Esophagus muscularis mucosa (tissue), 4 donors: Measurements from ENCODE around the gene CENPS. TPM values are rescaled to one million over a fixed set of nuclear protein-coding genes. Genes with fewer than 3 reads are reported as not detected.
"Not testable (repeated sequence)": the region's sequence is repeated elsewhere in the genome, so short reads cannot be mapped to it uniquely, and the experiment has no call there.

Source experiments
- DNase-seq: peaks from one replicate; pipeline ENCODE4 v3.0.0-alpha.2; 2017; ENCODE audit errors: extremely low spot score
- H3K27ac ChIP-seq, 4 donors: fragments of 200-600 bp; sonication (generic); replicated peaks in 1 of 4; 1 replicate in 3 of 4; 2 replicates in 1 of 4; pipeline ENCODE4 v1.5.1; 2016 to 2019; ENCODE audit warnings: mild to moderate bottlenecking in 1 of 4
- H3K27me3 ChIP-seq, 4 donors: fragments of 200-600 bp; sonication (generic); one replicate each; pipeline versions ENCODE4 v1.5.1 to v1.6.0; 2016 to 2019
- H3K36me3 ChIP-seq, 4 donors: fragments of 200-600 bp; sonication (generic); one replicate each; pipeline ENCODE4 v1.5.1; 2016 to 2019
- H3K4me1 ChIP-seq, 4 donors: fragments of 200-600 bp; sonication (generic); one replicate each; pipeline ENCODE4 v1.5.1; 2016 to 2019
- H3K4me3 ChIP-seq, 4 donors: fragments of 200-600 bp; sonication (generic); 1 replicate in 2 of 4; 2 replicates in 2 of 4; pipeline ENCODE4 v1.5.1; 2016 to 2019; ENCODE audit warnings: mild to moderate bottlenecking in 4 of 4, moderate library complexity in 1 of 4
- H3K9me3 ChIP-seq, 4 donors: fragments of 200-600 bp; sonication (generic); 1 replicate in 3 of 4; 2 replicates in 1 of 4; pipeline ENCODE4 v1.5.1; 2016 to 2019
- CTCF ChIP-seq, 3 experiments: fragments of 200-600 bp in 2 of 3; fragments of 450-650 bp in 1 of 3; sonication (generic) in 2 of 3; IDR thresholded peaks; one replicate each; pipeline ENCODE4 v1.5.1; 2017 to 2019; ENCODE audit warnings: antibody characterized with exemption in 3 of 3, mild to moderate bottlenecking in 2 of 3, moderate library complexity in 1 of 3
- EP300 ChIP-seq: sonication (generic); formaldehyde crosslinking; IDR thresholded peaks from one replicate; pipeline ENCODE4 v1.6.1; 2017; ENCODE audit warnings: antibody characterized with exemption
- POLR2A ChIP-seq: fragments of 450-650 bp; IDR thresholded peaks from one replicate; pipeline ENCODE4 v1.6.1; 2017; ENCODE audit warnings: antibody characterized with exemption, moderate library complexity, mild to moderate bottlenecking, low read depth
- POLR2AphosphoS5 ChIP-seq, 2 donors: sonication (generic); formaldehyde crosslinking; IDR thresholded peaks; one replicate each; pipeline ENCODE4 v1.6.1; 2017; ENCODE audit warnings: antibody characterized with exemption in 2 of 2
- WGBS: methylation state at CpG from one replicate; pipeline ENCODE4 v1.1.5; 2018; 5-methylcytosine and 5-hydroxymethylcytosine counted together
- intact Hi-C: fragments of 100-400 bp; cut with DNase I; formaldehyde crosslinking; loops from one replicate; pipeline ENCODE4 v1.15.1; 2023
- total RNA-seq, 4 donors: library from RNA; depleted of rRNA; stranded (reverse); fragments of >200 nt; gene quantifications; one replicate each; pipeline versions ENCODE4 v1.1.0 to v1.2.1, GENCODE V29; 2016

The CENPS gene
- total RNA-seq, 4 donors from 2014 or later = 4.0 to 13.3 (median 6.1) TPM

GRCh38 chr1:10456048-10456447, 25.8 kb downstream of the CENPS start:
- WGBS = 87% methylated on average over 5 of the region's 5 CpGs
- Histone ChIP-seq H3K9me3 (no peaks in the 10 kb centered on the region), H3K27me3 (no peaks in the 10 kb centered on the region), H3K27ac (no peak overlapping the region), H3K4me1 (peaks cover 0 to 12% (median 7%) of the 10 kb centered on the region in 4 donors), H3K36me3 (peaks cover 2 to 31% (median 8%) of the 10 kb centered on the region in 4 donors), H3K4me3 (no peak overlapping the region)
- TF ChIP-seq EP300 (no peak), CTCF (IDR thresholded peaks at IDR 0.05) (no peak), POLR2A (no peak), POLR2AphosphoS5 (IDR thresholded peaks at IDR 0.05) (no peak)
- intact Hi-C loops = no loop called here
- DNase-seq = no peak

- WGBS = 77% methylated on average over 7 of the region's 7 CpGs
- TF ChIP-seq EP300 (no peak), POLR2A (no peak), POLR2AphosphoS5 (IDR thresholded peaks at IDR 0.05) (no peak), CTCF (IDR thresholded peaks at IDR 0.05) (no peak)
- intact Hi-C loops = no loop called here
These were observed 26.4 kb downstream of the CENPS start for GRCh38 chr1:10456661-10457060.

GRCh38 chr1:10457462-10457861, 27.2 kb downstream of the CENPS start:
- 71% methylated on average over 7 of the region's 7 CpGs for WGBS
- H3K27ac ChIP-seq, H3K27me3 ChIP-seq, DNase-seq, H3K4me3 ChIP-seq, H3K9me3 ChIP-seq, H3K4me1 ChIP-seq, intact Hi-C loops: not testable (repeated sequence)
- peaks cover 16 to 45% (median 23%) of the 10 kb centered on the region in 4 donors for H3K36me3 ChIP-seq

More at GRCh38 chr1:10456661-10457060, 26.4 kb downstream of the CENPS start:
- H3K4me1 ChIP-seq = peaks cover 0 to 6% (median under 1%) of the 10 kb centered on the region in 4 donors
- no peak for DNase-seq
- no peaks in the 10 kb centered on the region for H3K9me3 ChIP-seq
- H3K27ac ChIP-seq = no peak overlapping the region
- H3K36me3 ChIP-seq = peaks cover 8 to 37% (median 15%) of the 10 kb centered on the region in 4 donors
- no peak overlapping the region for H3K4me3 ChIP-seq
- H3K27me3 ChIP-seq = no peaks in the 10 kb centered on the region

- H3K9me3 ChIP-seq = no peaks in the 10 kb centered on the region
- WGBS = 83% methylated on average over 9 of the region's 9 CpGs
- no peak for TF ChIP-seq EP300
- no peak for TF ChIP-seq POLR2A
- no peak for TF ChIP-seq CTCF (IDR thresholded peaks at IDR 0.05)
- intact Hi-C loops = no loop called here
- no peak for DNase-seq
- peaks cover 21 to 49% (median 27%) of the 10 kb centered on the region in 4 donors for H3K36me3 ChIP-seq
- H3K27me3 ChIP-seq = no peaks in the 10 kb centered on the region
- H3K4me1 ChIP-seq = peaks cover 0 to 6% (median 0%) of the 10 kb centered on the region in 4 donors
- H3K27ac ChIP-seq = no peak overlapping the region
- H3K4me3 ChIP-seq = no peak overlapping the region
These were observed 27.6 kb downstream of the CENPS start for GRCh38 chr1:10457875-10458274.

GRCh38 chr1:10459184-10459583, 29.0 kb downstream of the CENPS start:
- DNase-seq = no peak
- no peak overlapping the region for H3K4me3 ChIP-seq
- no peaks in the 10 kb centered on the region for H3K9me3 ChIP-seq
- no peaks in the 10 kb centered on the region for H3K27me3 ChIP-seq
- H3K27ac ChIP-seq = no peak overlapping the region
- H3K36me3 ChIP-seq = peaks cover 29 to 62% (median 39%) of the 10 kb centered on the region in 4 donors
- WGBS = 78% methylated on average over 3 of the region's 3 CpGs
- TF ChIP-seq EP300 = no peak
- TF ChIP-seq POLR2A = no peak
- no peak for TF ChIP-seq POLR2AphosphoS5 (IDR thresholded peaks at IDR 0.05)
- no peak for TF ChIP-seq CTCF (IDR thresholded peaks at IDR 0.05)
- H3K4me1 ChIP-seq = peaks cover 0 to 6% (median 0%) of the 10 kb centered on the region in 4 donors
- intact Hi-C loops = no loop called here
